ENCODE data around the gene CINP. TPM values are rescaled to one million over a fixed set of nuclear protein-coding genes. Genes with fewer than 3 reads are reported as not detected.

The CINP gene
- total RNA-seq, 1 experiment from 2014 or later, result 36.6 TPM

- CTCF ChIA-PET, result interaction anchor here (0.6 kb wide), 1 partner anchor 10 kb away, joined by 3 read pairs; no protein-coding TSS in a partner anchor
- Mint-ChIP-seq H3K27ac (ENCODE audit: low read depth, unreplicated experiment) (no peak overlapping the region), H3K4me3 (ENCODE audit: unreplicated experiment) (no peak overlapping the region), H3K27me3 (ENCODE audit: insufficient read depth, unreplicated experiment) (no peaks in the 10 kb centered on the region), H3K36me3 (ENCODE audit: insufficient read depth, unreplicated experiment) (peaks cover 67% of the 10 kb centered on the region), H3K9me3 (ENCODE audit: unreplicated experiment) (no peaks in the 10 kb centered on the region), H3K4me1 (ENCODE audit: insufficient read depth, unreplicated experiment) (no peaks in the 10 kb centered on the region)
- no peak for DNase-seq (ENCODE audit: unreplicated experiment)
- no TSS peak for BruUV-seq (replicated peaks)
- no peak for TF ChIP-seq CTCF (IDR thresholded peaks at IDR 0.05; ENCODE audit: unreplicated experiment)
- POLR2A ChIA-PET, result interaction anchor here (0.6 to 1.0 kb wide), 3 partner anchors 26 to 523 kb away, joined by 3 read pairs; no protein-coding TSS in a partner anchor
- intact Hi-C loops (cut with micrococcal nuclease), result no loop called here
These were observed 20.5 kb downstream of the CINP start for GRCh38 chr14:102342238-102342637.

- no peaks in the 10 kb centered on the region for H3K27me3 Mint-ChIP-seq (ENCODE audit: insufficient read depth, unreplicated experiment)
- no peak for DNase-seq (ENCODE audit: unreplicated experiment)
- TF ChIP-seq CTCF (IDR thresholded peaks at IDR 0.05; ENCODE audit: unreplicated experiment), result no peak
- H3K27ac Mint-ChIP-seq (ENCODE audit: low read depth, unreplicated experiment), result no peak overlapping the region
- BruUV-seq (replicated peaks), result no TSS peak
- H3K9me3 Mint-ChIP-seq (ENCODE audit: unreplicated experiment), result no peaks in the 10 kb centered on the region
- peaks cover 69% of the 10 kb centered on the region for H3K36me3 Mint-ChIP-seq (ENCODE audit: insufficient read depth, unreplicated experiment)
- POLR2A ChIA-PET, result no interaction called here
- CTCF ChIA-PET, result no interaction called here
- intact Hi-C loops (cut with micrococcal nuclease), result no loop called here
- H3K4me3 Mint-ChIP-seq (ENCODE audit: unreplicated experiment), result no peak overlapping the region
- no peaks in the 10 kb centered on the region for H3K4me1 Mint-ChIP-seq (ENCODE audit: insufficient read depth, unreplicated experiment)
These were observed 21.1 kb downstream of the CINP start for GRCh38 chr14:102341566-102341965.

GRCh38 chr14:102338724-102339123, 24.0 kb downstream of the CINP start:
- CTCF ChIA-PET, result interaction anchor here (1.2 kb wide), 1 partner anchor 12 kb away, joined by 4 read pairs; no protein-coding TSS in a partner anchor
- BruUV-seq (replicated peaks), result no TSS peak
- H3K27ac Mint-ChIP-seq (ENCODE audit: low read depth, unreplicated experiment), result no peak overlapping the region

GRCh38 chr14:102335163-102335562, 27.5 kb downstream of the CINP start:
- H3K4me1 Mint-ChIP-seq (ENCODE audit: insufficient read depth, unreplicated experiment), result no peaks in the 10 kb centered on the region
- no peak for DNase-seq (ENCODE audit: unreplicated experiment)
- H3K4me3 Mint-ChIP-seq (ENCODE audit: unreplicated experiment), result no peak overlapping the region
- TF ChIP-seq CTCF (IDR thresholded peaks at IDR 0.05; ENCODE audit: unreplicated experiment), result no peak
- no TSS peak for BruUV-seq (replicated peaks)
- peaks cover 42% of the 10 kb centered on the region for H3K36me3 Mint-ChIP-seq (ENCODE audit: insufficient read depth, unreplicated experiment)
- ChIA-PET POLR2A (interaction anchor here (1.1 kb wide), 2 partner anchors 11 to 14 kb away, joined by 5 read pairs; no protein-coding TSS in a partner anchor), CTCF (interaction anchor here (1.6 kb wide), 1 partner anchor 12 kb away, joined by 5 read pairs; no protein-coding TSS in a partner anchor)
- no peak overlapping the region for H3K27ac Mint-ChIP-seq (ENCODE audit: low read depth, unreplicated experiment)
- intact Hi-C loops (cut with micrococcal nuclease), result no loop called here
- H3K9me3 Mint-ChIP-seq (ENCODE audit: unreplicated experiment), result no peaks in the 10 kb centered on the region
- H3K27me3 Mint-ChIP-seq (ENCODE audit: insufficient read depth, unreplicated experiment), result no peaks in the 10 kb centered on the region

More at GRCh38 chr14:102338724-102339123, 24.0 kb downstream of the CINP start:
- H3K9me3 Mint-ChIP-seq (ENCODE audit: unreplicated experiment), result no peaks in the 10 kb centered on the region
- H3K4me3 Mint-ChIP-seq (ENCODE audit: unreplicated experiment), result no peak overlapping the region
- H3K4me1 Mint-ChIP-seq (ENCODE audit: insufficient read depth, unreplicated experiment), result no peaks in the 10 kb centered on the region
- intact Hi-C loops (cut with micrococcal nuclease), result no loop called here
- POLR2A ChIA-PET, result no interaction called here
- no peaks in the 10 kb centered on the region for H3K27me3 Mint-ChIP-seq (ENCODE audit: insufficient read depth, unreplicated experiment)
- no peak for TF ChIP-seq CTCF (IDR thresholded peaks at IDR 0.05; ENCODE audit: unreplicated experiment)
- no peak for DNase-seq (ENCODE audit: unreplicated experiment)
- H3K36me3 Mint-ChIP-seq (ENCODE audit: insufficient read depth, unreplicated experiment), result peaks cover 61% of the 10 kb centered on the region
